Measurements from ENCODE around the gene NPAS3. TPM values are rescaled to one million over a fixed set of nuclear protein-coding genes. Genes with fewer than 3 reads are reported as not detected.
A peak's percentile ranks its signal among the peaks of the same experiment; 100 is the strongest.

The NPAS3 gene
- total and polyA plus RNA-seq, 2 of the 8 experiments (the other 6 are each of a cell fraction or from before 2014, with no cell fraction given): 0.11 to 0.60 TPM

DNA sequence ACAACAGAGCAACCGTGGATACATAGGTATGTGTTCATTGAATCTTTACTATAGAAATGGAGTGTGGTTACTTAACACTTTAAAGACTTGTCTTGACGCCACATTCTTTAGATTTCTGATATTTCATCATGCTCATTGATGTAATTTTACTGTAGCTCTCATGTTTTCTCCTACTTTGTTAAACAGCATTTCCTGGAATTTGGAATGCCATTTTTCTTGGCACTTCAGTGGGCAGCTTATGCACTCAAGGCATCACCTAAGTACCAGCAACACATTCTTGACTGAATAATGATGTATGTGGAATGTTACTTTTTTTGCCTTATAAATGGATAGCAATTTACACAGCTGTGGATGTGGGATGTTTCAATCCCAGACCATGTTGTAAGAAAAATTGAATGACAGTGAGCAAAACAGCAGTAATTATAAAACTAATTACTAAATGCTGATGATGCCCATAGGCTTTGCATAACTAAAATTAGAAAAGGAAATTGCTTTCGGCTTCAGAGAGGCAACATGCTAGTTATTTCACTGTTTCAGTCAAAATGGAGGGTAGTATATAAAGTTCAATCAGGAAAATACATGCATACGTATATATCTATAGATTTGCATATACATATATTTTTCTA is 298.5 kb downstream of the NPAS3 start:
- H3K79me2 ChIP-seq (ENCODE audit: control insufficient read depth in 1 of 2, insufficient read depth in 2 of 2, low read length in 2 of 2): no peaks in the 10 kb centered on the region
- H3K9me3 ChIP-seq (ENCODE audit: insufficient read depth in 2 of 2, low read depth in 1 of 2, low read length in 1 of 2): no peaks in the 10 kb centered on the region
- H4K20me1 ChIP-seq (replicated peaks in 1 of 2; ENCODE audit: control insufficient read depth in 1 of 2, insufficient read depth in 2 of 2, low read length in 2 of 2): no peaks in the 10 kb centered on the region
- H2AFZ ChIP-seq (ENCODE audit: low read length): 0 out of 2 replicates have a peak overlapping the region, but pooled peaks have one; percentile 8
- no peak overlapping the region for H3K4me2 ChIP-seq (ENCODE audit: insufficient read depth in 1 of 2, low read depth in 2 of 2, low read length in 2 of 2)
- H2BK5ac ChIP-seq (ENCODE audit: low read depth, low read length): no peak overlapping the region
- H3K9ac ChIP-seq (replicated peaks in 1 of 4; ENCODE audit: extremely low read depth in 1 of 4, low read depth in 3 of 4, low read length in 3 of 4): no peak overlapping the region
- FAIRE-seq (peak; percentile 7), DNase-seq (ENCODE audit: low read depth in 1 of 2, low spot score in 2 of 2) (no peak)
- POLR2A ChIA-PET (ENCODE audit: partially characterized antibody): no interaction called here
- no peaks in the 10 kb centered on the region for H3K36me3 ChIP-seq (ENCODE audit: control insufficient read depth in 2 of 4, insufficient read depth in 4 of 4, low read length in 3 of 4)
- H3K18ac ChIP-seq (ENCODE audit: extremely low read depth, low read length): no peak overlapping the region
- H3K56ac ChIP-seq (replicated peaks; ENCODE audit: insufficient read length, low read depth, low read length): no peak overlapping the region
- H3K27ac ChIP-seq (ENCODE audit: low read depth, low read length): no peak overlapping the region
- no peak overlapping the region for H3K14ac ChIP-seq (ENCODE audit: insufficient read length)
- H3K4ac ChIP-seq (replicated peaks; ENCODE audit: insufficient read length, low read depth, low read length): no peak overlapping the region
- H3K23ac ChIP-seq (ENCODE audit: insufficient read length): no peak overlapping the region
- 0 out of 7 replicates have a peak, but pooled peaks cover 0 to 2% (median 0%) of the 10 kb centered on the region in 4 experiments for H3K4me1 ChIP-seq (replicated peaks in 1 of 4; ENCODE audit: control insufficient read depth in 3 of 4, insufficient read depth in 4 of 4, low read length in 3 of 4)
- no peak overlapping the region for H4K8ac ChIP-seq (ENCODE audit: extremely low read depth, insufficient read depth, low read length)
- no peaks in the 10 kb centered on the region for H3K27me3 ChIP-seq (replicated peaks in 1 of 4; ENCODE audit: control insufficient read depth in 3 of 4, extremely low read depth in 1 of 4, insufficient read depth in 3 of 4, low read length in 3 of 4)
- H2BK120ac ChIP-seq (replicated peaks; ENCODE audit: low read depth, low read length): no peak overlapping the region
- no peaks in the 10 kb centered on the region for H3K79me1 ChIP-seq (ENCODE audit: low read depth, low read length)
- no peak overlapping the region for H3K4me3 ChIP-seq (ENCODE audit: extremely low read depth in 1 of 4, insufficient read depth in 2 of 4, low read depth in 3 of 4, low read length in 4 of 4)
- CTCF ChIA-PET (ENCODE audit: partially characterized antibody): interaction anchor here (0.6 to 1.1 kb wide), 2 partner anchors 333 to 555 kb away, joined by 3 read pairs; no protein-coding TSS in a partner anchor
- H2AK5ac ChIP-seq (ENCODE audit: low read depth, low read length): no peak overlapping the region
- H2BK12ac ChIP-seq (ENCODE audit: low read depth, low read length): no peak overlapping the region
- no peak overlapping the region for H2BK15ac ChIP-seq (ENCODE audit: low read length)
- WGBS, 2 experiments (ENCODE audit: extremely low coverage in 1 of 2, insufficient coverage in 1 of 2, insufficient read length in 1 of 2, insufficient replicate concordance in 2 of 2, low coverage in 1 of 2, low lambda C conversion rate in 2 of 2, missing lambda C conversion rate in 1 of 2): 54% methylated on average over 4 of the region's 4 CpGs; no CpG with 5 or more reads in 1 of the 2 experiments
- no peak overlapping the region for H2BK20ac ChIP-seq (ENCODE audit: low read length)
- no peak overlapping the region for H4K5ac ChIP-seq (ENCODE audit: insufficient read length, low read depth, low read length)
- H4K91ac ChIP-seq (replicated peaks; ENCODE audit: insufficient read length, low read length): no peak overlapping the region
- H3K23me2 ChIP-seq (ENCODE audit: low read depth, low read length): no peaks in the 10 kb centered on the region
- TF ChIP-seq CTBP2 (IDR thresholded peaks at IDR 0.05; ENCODE audit: borderline replicate concordance, insufficient read depth, insufficient read length, low read length) (no peak), TEAD4 (IDR thresholded peaks at IDR 0.05; ENCODE audit: low read depth, low read length) (0 out of 2 replicates have a peak, but pooled peaks have one; percentile 8), BRCA1 (IDR thresholded peaks at IDR 0.05; ENCODE audit: low read depth, low read length) (no peak), HDAC6 (IDR thresholded peaks at IDR 0.05; ENCODE audit: low read depth, low read length) (no peak), CHD1 (IDR thresholded peaks at IDR 0.05; ENCODE audit: low read depth, low read length) (no peak), CEBPB (IDR thresholded peaks at IDR 0.05; ENCODE audit: low read depth, low read length) (peak; percentile 32; the same call in 1 of the 2 replicates), RXRA (IDR thresholded peaks at IDR 0.05; ENCODE audit: insufficient read depth, low read depth, low read length) (no peak), EP300 (IDR thresholded peaks at IDR 0.05; ENCODE audit: borderline replicate concordance in 1 of 2, low read depth in 2 of 2, low read length in 2 of 2) (no peak), CBX8 (IDR thresholded peaks at IDR 0.05; ENCODE audit: borderline replicate concordance, low read depth, low read length) (no peak)
- TF ChIP-seq, protein P1, sequence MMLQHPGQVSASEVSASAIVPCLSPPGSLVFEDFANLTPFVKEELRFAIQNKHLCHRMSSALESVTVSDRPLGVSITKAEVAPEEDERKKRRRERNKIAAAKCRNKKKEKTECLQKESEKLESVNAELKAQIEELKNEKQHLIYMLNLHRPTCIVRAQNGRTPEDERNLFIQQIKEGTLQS (IDR thresholded peaks at IDR 0.05; ENCODE audit: insufficient read depth, low read depth, low read length): no peak
- TF ChIP-seq, protein P2, sequence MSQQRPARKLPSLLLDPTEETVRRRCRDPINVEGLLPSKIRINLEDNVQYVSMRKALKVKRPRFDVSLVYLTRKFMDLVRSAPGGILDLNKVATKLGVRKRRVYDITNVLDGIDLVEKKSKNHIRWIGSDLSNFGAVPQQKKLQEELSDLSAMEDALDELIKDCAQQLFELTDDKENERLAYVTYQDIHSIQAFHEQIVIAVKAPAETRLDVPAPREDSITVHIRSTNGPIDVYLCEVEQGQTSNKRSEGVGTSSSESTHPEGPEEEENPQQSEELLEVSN (IDR thresholded peaks at IDR 0.05): no peak

All from H1 (cell line).